Measurements from ENCODE around the gene ACTR3C.

ACTR3C gene

DNA sequence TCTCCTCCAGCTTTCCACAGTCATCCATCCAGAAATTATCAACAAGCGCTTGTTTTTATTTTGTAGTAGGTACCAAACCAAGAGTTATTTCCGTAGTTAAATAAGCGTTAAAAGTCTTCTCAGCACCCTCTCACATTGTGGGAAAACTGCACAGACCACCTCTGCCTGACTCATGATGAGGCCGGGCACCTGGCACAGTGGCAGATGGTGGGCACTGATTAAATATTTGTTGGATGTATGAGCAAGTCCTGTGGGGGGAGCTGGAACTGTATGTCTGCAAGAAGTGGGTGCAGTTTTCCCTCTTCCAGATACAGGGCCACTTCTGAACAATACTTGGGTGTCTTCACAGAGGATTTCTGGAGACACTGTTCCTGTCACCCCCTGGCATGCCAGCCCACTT lies 40.0 kb upstream of the ACTR3C start:
- ChIA-PET CTCF (no interaction called here), POLR2A (interaction anchor here (1.2 to 3.6 kb wide), 2 partner anchors 15 to 40 kb away, joined by 4 to 10 read pairs; partner anchors contain the start of genes ACTR3C and LRRC61)
- no peak for DNase-seq (ENCODE audit: extremely low spot score)
- TF ChIP-seq, protein P1, sequence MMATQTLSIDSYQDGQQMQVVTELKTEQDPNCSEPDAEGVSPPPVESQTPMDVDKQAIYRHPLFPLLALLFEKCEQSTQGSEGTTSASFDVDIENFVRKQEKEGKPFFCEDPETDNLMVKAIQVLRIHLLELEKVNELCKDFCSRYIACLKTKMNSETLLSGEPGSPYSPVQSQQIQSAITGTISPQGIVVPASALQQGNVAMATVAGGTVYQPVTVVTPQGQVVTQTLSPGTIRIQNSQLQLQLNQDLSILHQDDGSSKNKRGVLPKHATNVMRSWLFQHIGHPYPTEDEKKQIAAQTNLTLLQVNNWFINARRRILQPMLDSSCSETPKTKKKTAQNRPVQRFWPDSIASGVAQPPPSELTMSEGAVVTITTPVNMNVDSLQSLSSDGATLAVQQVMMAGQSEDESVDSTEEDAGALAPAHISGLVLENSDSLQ (IDR thresholded peaks at IDR 0.05), result no peak
- TF ChIP-seq ARNT (IDR thresholded peaks at IDR 0.05) (no peak), NFRKB (IDR thresholded peaks at IDR 0.05) (no peak)

DNA sequence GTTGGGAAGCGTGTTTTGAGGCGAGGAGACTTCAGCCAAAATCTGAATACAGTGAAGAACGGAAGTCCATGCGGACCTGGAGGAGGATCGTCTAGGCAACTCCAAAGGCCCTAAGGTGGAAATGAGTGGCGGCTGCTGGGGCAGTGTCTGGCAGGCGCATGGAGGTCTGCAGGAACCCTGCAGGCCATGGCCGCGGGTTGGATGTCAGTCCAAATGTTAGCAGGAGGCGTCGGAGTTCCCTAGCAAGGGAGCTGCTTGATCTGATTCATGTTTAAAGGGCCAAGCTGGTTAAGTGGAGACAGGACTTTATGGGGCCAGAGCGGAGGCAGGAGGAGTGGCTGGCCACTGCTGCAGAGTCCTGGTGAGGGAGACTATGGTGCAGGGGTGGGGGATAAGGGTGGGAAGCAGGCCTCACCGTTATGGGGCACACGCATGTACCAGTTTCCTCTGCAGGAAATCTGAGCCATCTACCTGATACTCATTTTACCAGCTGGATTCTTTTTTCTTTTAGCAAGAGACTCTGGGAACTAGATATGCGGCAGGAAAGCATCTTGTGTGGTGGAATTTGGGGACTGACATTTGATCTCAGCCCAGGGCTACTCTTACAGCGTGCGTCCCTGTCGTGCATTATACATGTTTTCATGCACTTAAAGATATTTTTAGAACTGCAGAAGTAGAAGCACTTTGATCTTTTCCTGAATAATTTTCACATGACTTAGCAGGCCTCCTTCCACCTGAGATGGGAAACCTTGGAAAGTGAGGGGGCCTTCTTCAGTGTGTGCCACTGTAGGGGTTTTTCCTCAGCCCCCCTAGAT lies 38.7 kb upstream of the ACTR3C start:
- ChIA-PET CTCF (interaction anchor here (1.2 to 1.5 kb wide), 2 partner anchors 16 to 44 kb away, joined by 3 read pairs; a partner anchor contains a TSS), POLR2A (interaction anchor here (0.6 to 3.6 kb wide), 4 partner anchors 16 to 43 kb away, joined by 3 to 10 read pairs (median 4); partner anchors contain the start of genes ACTR3C and LRRC61)
- no peak for TF ChIP-seq SP1 (IDR thresholded peaks at IDR 0.05)
- no peak for TF ChIP-seq TARDBP (IDR thresholded peaks at IDR 0.05)
- TF ChIP-seq L3MBTL2 (conservative IDR thresholded peaks at IDR 0.05), result no peak; the same call in 1 of the 2 replicates
- no peak for TF ChIP-seq CTBP1 (IDR thresholded peaks at IDR 0.05; ENCODE audit: borderline replicate concordance)
- no peak for TF ChIP-seq FOXM1 (IDR thresholded peaks at IDR 0.05; ENCODE audit: borderline replicate concordance)
- TF ChIP-seq BHLHE40 (IDR thresholded peaks at IDR 0.05; ENCODE audit: borderline replicate concordance), result no peak
- TF ChIP-seq LEF1 (IDR thresholded peaks at IDR 0.05; ENCODE audit: borderline replicate concordance), result peak; percentile 51; the same call in 1 of the 2 replicates
- no peak for TF ChIP-seq NFRKB (IDR thresholded peaks at IDR 0.05)
- TF ChIP-seq, protein P1 (IDR thresholded peaks at IDR 0.05), result peak; percentile 63
- DNase-seq (ENCODE audit: extremely low spot score), result no peak

DNA sequence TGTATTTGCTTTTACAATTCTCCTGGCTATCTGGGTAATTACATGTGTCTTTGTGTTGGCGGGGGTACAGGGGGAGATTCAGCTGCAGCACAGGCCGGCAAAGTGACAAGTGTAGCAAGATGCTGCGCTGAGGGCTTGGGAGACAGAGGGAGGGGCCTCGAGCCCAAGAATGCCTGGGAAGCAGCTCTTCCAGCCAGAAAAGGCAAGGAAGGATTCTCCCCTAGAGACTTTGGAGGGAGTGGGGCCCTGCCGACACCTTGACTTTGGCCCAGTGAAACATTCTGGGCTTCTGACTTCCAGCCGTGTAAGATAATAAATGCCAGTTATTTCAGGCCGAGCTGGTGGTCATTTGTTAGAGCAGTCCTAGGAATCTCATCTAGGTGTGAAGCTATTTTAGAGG lies 38.1 kb upstream of the ACTR3C start:
- POLR2A ChIA-PET, result interaction anchor here (1.2 to 3.6 kb wide), 3 partner anchors 17 to 43 kb away, joined by 3 to 10 read pairs (median 3); partner anchors contain the start of genes ACTR3C and LRRC61
- no peak for TF ChIP-seq HDGF (IDR thresholded peaks at IDR 0.05; ENCODE audit: borderline replicate concordance)
- TF ChIP-seq FOXA1 (IDR thresholded peaks at IDR 0.05), result no peak
- TF ChIP-seq ZNF384 (IDR thresholded peaks at IDR 0.05), result no peak
- no peak for TF ChIP-seq TARDBP (IDR thresholded peaks at IDR 0.05)
- no peak for TF ChIP-seq BHLHE40 (IDR thresholded peaks at IDR 0.05; ENCODE audit: borderline replicate concordance)
- no peak for DNase-seq (ENCODE audit: extremely low spot score)
- CTCF ChIA-PET, result interaction anchor here (1.2 to 1.5 kb wide), 2 partner anchors 15 to 44 kb away, joined by 3 read pairs; a partner anchor contains a TSS

DNA sequence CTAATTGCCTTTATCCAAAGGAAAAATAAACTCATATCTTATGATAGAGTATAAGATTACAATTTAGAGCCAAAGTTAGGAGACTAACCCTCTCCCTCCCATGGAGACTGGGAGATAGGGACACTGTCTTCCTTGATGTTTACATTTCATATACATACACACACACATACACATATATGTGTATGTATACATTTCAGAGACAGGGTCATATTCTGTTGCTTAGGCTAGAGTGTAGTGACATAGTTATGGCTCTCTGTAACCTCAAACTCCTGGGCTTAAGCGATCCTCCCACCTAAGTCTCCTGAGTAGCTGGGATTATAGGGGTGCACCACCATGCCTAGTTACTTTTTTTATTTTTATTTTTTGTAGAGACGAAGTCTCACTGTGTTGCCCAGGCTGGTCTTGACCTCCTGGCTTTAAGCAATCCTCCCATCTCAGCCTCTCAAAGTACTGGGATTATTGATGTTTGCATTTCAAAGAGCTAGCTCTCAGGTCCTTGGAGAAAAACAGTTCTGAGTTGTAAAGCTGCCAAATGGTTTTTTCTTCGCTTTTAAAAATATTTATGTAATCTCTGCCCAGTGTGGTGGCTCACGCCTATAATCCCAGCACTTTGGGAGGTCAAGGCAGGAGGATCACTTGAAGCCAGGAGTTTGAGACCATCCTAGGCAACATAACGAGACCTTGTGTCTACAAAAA lies 37.2 kb upstream of the ACTR3C start:
- TF ChIP-seq HDGF (IDR thresholded peaks at IDR 0.05; ENCODE audit: borderline replicate concordance) (no peak), BHLHE40 (IDR thresholded peaks at IDR 0.05; ENCODE audit: borderline replicate concordance) (no peak), LEF1 (IDR thresholded peaks at IDR 0.05; ENCODE audit: borderline replicate concordance) (no peak), FOXK2 (IDR thresholded peaks at IDR 0.05) (no peak), ELF4 (IDR thresholded peaks at IDR 0.05) (no peak), NFRKB (IDR thresholded peaks at IDR 0.05) (no peak), SP1 (IDR thresholded peaks at IDR 0.05) (no peak)
- ChIA-PET CTCF (no interaction called here), POLR2A (interaction anchor here (1.0 to 3.6 kb wide), 3 partner anchors 9 to 37 kb away, joined by 3 to 10 read pairs (median 3); partner anchors contain the start of genes ACTR3C and LRRC61)
- DNase-seq (ENCODE audit: extremely low spot score), result no peak

DNA sequence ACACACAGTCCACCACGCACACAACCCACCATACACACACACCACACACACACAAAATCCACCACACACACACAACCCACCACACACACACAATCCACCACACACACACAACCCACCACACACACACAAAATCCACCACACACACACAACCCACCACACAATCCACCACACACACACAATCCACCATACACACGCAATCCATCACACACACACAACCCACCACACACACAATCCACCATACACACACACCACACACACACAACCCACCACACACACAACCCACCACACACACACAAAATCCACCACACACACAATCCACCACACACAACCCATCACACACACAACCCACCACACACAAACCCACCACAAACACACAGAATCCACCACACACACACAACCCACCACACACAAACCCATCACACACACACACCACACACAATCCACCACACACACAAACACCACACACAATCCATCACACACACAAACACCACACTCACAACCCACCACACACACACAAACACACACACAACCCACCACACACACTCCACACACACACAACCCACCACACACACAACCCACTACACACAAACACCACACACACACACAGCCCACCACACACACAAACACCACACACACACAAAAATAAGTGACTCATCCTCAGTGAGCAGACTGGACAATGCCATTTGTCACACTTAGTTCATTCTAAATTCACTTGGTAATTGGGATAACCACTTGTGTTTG lies 36.4 kb upstream of the ACTR3C start:
- DNase-seq (ENCODE audit: extremely low spot score), result no peak
- POLR2A ChIA-PET, result interaction anchor here (1.0 to 3.6 kb wide), 3 partner anchors 10 to 37 kb away, joined by 3 to 10 read pairs (median 3); partner anchors contain the start of genes ACTR3C and LRRC61

More for the DNA sequence above, 36.4 kb upstream of the ACTR3C start:
- TF ChIP-seq, protein P1 (IDR thresholded peaks at IDR 0.05), result no peak; the same call in 1 of the 2 replicates
- TF ChIP-seq TARDBP (IDR thresholded peaks at IDR 0.05), result peak; percentile 59
- CTCF ChIA-PET, result no interaction called here
